HEK293T (cell line): ENCODE results near the gene C2orf74.

ENCODE experiments used
- FOXM1 ChIP-seq: fragments of 450-650 bp; IDR thresholded peaks from 2 replicates; pipeline ENCODE4 v1.6.1; 2017; ENCODE audit warnings: mild to moderate bottlenecking, borderline replicate concordance
- SUZ12 ChIP-seq: fragments of 450-650 bp; IDR thresholded peaks from 2 replicates; pipeline ENCODE4 v1.6.1; 2016; ENCODE audit warnings: mild to moderate bottlenecking
- ZNF384 ChIP-seq: fragments of 450-650 bp; IDR thresholded peaks from 2 replicates; pipeline ENCODE4 v1.6.1; 2016

DNA sequence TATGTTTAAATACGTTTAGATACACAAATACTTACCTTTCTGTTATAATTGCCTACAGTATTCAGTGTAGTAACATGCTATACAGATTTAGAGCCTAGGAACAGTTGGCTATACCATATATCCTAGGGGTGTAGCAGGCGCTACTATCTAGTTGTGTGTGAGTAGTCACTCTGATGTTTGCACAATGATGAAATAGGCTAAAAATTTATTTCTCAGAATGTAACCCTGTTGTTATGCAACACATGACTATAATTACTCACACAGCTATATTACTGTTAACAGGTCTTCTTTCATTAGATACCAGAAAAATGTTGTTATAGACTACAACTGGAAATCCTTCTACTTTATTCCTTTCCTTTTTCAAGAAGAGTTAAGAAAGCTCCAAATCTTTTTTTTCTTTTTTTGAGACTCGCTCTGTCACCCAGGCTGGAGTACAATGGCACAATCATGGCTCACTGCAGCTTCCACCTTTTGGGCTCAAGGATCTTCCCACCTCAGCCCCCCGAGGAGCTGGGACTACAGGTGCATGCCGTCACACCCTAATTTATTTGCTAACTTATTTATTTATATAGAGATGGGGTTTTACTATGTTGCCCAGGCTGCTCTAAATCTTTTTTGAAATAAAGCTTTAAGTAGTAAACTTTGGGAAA is 48.5 kb downstream of the C2orf74 start:
- no peak for TF ChIP-seq FOXM1
- no peak for TF ChIP-seq ZNF384
- no peak for TF ChIP-seq SUZ12
